ENCODE measurements around the gene KIF7. TPM values are rescaled to one million over a fixed set of nuclear protein-coding genes. Genes with fewer than 3 reads are reported as not detected.

The KIF7 gene
- total RNA-seq, 1 experiment from 2014 or later = 42.1 TPM

- Histone ChIP-seq H3K27me3 (no peaks in the 10 kb centered on the region), H3K36me3 (peaks cover 62% of the 10 kb centered on the region), H3K4me3 (no peak overlapping the region), H3K9me3 (no peaks in the 10 kb centered on the region)
- DNase-seq = no peak
Observed at GRCh38 chr15:89632563-89633430, 22.5 kb downstream of the KIF7 start.

- H3K9me3 ChIP-seq = no peaks in the 10 kb centered on the region
- no peak overlapping the region for H3K4me3 ChIP-seq
- peaks cover 69% of the 10 kb centered on the region for H3K36me3 ChIP-seq
- H3K27me3 ChIP-seq = no peaks in the 10 kb centered on the region
- DNase-seq = no peak
Observed at GRCh38 chr15:89631902-89632264, 23.4 kb downstream of the KIF7 start.

DNA sequence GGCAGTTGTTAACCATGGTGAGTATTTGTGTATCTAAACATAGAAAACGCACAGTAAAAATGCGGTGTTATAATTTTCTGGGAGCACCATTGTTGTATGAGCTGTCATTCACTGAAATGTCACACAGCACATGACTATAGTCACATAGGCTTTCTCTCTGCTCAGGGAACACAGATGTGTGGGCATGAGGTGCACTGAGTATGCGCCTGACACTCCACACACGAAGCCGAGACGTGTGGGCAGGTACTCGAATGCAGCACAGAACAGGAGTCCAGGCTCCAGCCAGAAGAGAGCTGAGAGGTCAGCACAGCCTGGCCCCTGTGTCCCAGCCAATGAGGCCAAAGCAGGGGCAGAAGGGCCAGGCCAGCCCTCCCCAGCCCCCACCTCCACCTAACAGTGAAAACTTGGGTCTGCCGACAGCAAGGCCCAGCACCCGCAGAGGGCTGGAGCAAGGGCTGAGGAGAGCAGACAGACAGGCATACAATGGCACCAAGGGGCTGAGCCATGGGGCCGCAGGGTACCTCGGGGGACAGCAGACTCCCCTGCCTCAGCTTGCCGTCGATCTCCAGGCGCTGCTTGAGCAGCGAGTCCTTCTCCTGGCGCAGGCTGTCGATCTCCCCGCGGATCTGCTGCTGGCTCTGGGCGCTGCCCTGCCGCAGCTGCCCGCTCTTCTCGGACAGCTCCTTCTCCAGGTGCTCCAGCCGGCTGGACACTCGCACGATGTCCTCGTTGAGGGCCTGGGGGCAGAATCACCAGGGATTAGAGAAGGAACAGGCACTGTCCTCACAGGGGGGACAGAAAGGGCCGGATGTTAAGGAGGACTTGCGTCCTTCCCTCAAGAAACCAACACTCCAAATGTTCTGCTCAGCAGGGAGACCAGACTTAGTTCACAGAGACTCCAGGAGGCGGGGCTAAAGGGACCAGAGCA, 24.0 kb downstream of the KIF7 start:
- H3K36me3 ChIP-seq = peaks cover 75% of the 10 kb centered on the region
- no peaks in the 10 kb centered on the region for H3K9me3 ChIP-seq
- no peaks in the 10 kb centered on the region for H3K27me3 ChIP-seq
- H3K4me3 ChIP-seq = no peak overlapping the region
- DNase-seq = no peak

GRCh38 chr15:89630260-89630659, 25.0 kb downstream of the KIF7 start:
- H3K9me3 ChIP-seq = no peaks in the 10 kb centered on the region
- no peak overlapping the region for H3K4me3 ChIP-seq
- H3K27me3 ChIP-seq = no peaks in the 10 kb centered on the region
- H3K36me3 ChIP-seq = peaks cover 85% of the 10 kb centered on the region
- DNase-seq = no peak

GRCh38 chr15:89629829-89630228, 25.4 kb downstream of the KIF7 start:
- Histone ChIP-seq H3K4me3 (no peak overlapping the region), H3K9me3 (no peaks in the 10 kb centered on the region), H3K36me3 (peaks cover 89% of the 10 kb centered on the region), H3K27me3 (no peaks in the 10 kb centered on the region)
- no peak for DNase-seq

GRCh38 chr15:89628806-89629715, 26.2 kb downstream of the KIF7 start:
- H3K9me3 ChIP-seq = no peaks in the 10 kb centered on the region
- no peak overlapping the region for H3K4me3 ChIP-seq
- peaks cover 95% of the 10 kb centered on the region for H3K36me3 ChIP-seq
- DNase-seq = no peak
- no peaks in the 10 kb centered on the region for H3K27me3 ChIP-seq

DNA sequence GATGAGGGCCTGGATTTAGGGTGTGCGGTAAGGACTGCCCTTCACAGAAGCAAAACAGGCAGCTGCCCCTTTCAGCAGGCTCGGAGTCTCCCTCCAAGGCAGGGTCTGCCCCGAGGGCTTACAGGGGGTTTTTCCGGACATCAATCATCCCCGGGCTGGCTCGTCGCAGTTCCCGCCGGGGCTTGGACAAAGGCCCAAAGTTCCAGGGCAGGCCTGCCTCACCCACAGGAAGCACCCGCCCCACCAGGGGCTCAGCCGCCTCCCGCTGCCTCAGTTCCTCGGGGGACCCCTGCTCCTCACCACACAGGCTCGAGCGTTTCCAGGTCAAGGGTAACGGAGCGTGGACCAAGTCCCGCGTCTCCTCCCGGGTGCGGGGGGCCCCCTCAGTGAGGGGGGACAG, 27.0 kb downstream of the KIF7 start:
- Histone ChIP-seq H3K36me3 (peaks cover 95% of the 10 kb centered on the region), H3K4me3 (no peak overlapping the region), H3K9me3 (no peaks in the 10 kb centered on the region), H3K27me3 (no peaks in the 10 kb centered on the region)
- no peak for DNase-seq

DNA sequence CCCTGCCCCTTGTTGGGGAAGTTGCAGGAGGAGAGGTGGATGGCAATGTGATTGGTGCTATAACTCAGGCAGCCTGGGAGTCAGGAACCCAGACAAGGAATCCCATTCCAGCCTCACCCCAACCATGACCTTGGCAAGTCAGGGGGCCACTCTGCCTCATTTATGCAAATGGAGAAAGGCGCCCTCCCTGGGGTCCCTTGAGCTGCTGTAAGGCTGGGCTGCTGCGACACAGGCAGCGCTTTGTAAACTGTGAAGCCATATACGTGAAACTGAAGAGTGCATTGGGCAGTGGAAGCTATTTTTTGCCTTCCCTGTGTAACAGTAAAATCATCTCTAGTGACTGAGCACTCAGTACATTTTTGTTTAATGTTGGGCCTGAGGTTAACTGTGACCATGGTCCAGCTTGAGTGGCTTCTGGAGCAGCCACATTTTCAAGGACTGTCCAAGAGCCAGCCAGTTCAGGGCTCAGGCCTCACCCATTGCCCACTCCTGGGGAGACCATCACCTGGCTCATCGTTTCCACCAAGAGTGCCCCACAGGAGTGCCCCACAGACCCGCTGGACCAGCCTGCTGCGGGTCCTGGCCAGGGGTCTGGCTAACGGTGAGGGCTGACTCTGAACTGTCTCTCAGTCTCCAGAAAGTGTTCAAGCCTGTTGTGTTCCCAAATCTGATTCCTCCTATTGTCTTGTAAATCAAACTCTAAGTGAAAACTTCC, 27.9 kb downstream of the KIF7 start:
- no peaks in the 10 kb centered on the region for H3K27me3 ChIP-seq
- no peaks in the 10 kb centered on the region for H3K9me3 ChIP-seq
- no peak overlapping the region for H3K4me3 ChIP-seq
- DNase-seq = no peak
- peaks cover 96% of the 10 kb centered on the region for H3K36me3 ChIP-seq

- Histone ChIP-seq H3K27me3 (no peaks in the 10 kb centered on the region), H3K36me3 (peaks cover 95% of the 10 kb centered on the region), H3K9me3 (no peaks in the 10 kb centered on the region), H3K4me3 (no peak overlapping the region)
- DNase-seq = no peak
Observed at GRCh38 chr15:89625716-89626115, 29.6 kb downstream of the KIF7 start.

DNA sequence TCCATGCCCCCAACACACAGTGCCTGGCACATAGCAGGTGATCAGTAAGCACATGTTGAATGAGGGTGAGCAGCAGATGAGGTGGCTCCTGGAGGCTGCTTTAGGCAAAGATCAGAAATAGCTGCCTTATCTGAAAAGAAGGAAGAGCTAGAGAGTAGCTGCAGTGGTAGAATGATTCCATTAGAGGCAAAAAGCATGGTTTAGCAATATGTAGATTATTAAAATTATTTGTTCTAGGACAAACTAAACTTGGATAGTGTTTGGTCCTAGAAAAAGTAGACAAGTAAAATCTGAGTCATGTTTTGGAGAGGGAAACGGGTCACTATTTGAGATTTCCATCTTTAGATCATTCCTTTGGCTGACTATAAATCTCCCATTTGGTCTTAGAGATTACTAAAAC, 32.1 kb downstream of the KIF7 start:
- H3K36me3 ChIP-seq = peaks cover 97% of the 10 kb centered on the region
- no peak overlapping the region for H3K4me3 ChIP-seq
- H3K27me3 ChIP-seq = no peaks in the 10 kb centered on the region
- no peak for DNase-seq
- no peaks in the 10 kb centered on the region for H3K9me3 ChIP-seq

GRCh38 chr15:89621547-89621946, 33.7 kb downstream of the KIF7 start:
- Histone ChIP-seq H3K27me3 (no peaks in the 10 kb centered on the region), H3K9me3 (no peaks in the 10 kb centered on the region), H3K36me3 (peaks cover 96% of the 10 kb centered on the region), H3K4me3 (no peak overlapping the region)
- no peak for DNase-seq

DNA sequence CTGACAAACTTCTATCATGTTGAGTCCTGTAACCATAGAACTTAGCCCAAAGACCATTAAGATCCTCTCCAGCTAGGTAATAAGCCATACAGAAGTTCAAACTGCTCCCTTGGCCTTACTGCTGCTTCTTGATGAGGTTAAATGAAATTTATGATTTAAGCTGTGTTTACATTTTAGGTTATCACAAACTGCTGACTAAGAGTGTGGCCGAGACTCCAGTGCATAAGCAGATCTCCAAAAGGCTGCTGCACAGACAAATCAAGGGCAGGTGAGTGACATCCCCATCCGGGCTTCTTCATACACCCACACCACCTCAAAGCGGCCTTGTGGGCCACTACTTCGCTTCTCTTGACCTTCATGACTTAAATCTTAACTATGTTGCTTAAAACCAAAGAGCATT, 39.0 kb downstream of the KIF7 start:
- Histone ChIP-seq H3K36me3 (peaks cover 93% of the 10 kb centered on the region), H3K4me3 (no peak overlapping the region), H3K27me3 (no peaks in the 10 kb centered on the region), H3K9me3 (peaks cover 19% of the 10 kb centered on the region)
- DNase-seq = no peak

GRCh38 chr15:89615135-89615534, 40.1 kb downstream of the KIF7 start:
- no peak for DNase-seq
- no peak overlapping the region for H3K4me3 ChIP-seq
- H3K27me3 ChIP-seq = no peaks in the 10 kb centered on the region
- H3K36me3 ChIP-seq = peaks cover 93% of the 10 kb centered on the region
- peaks cover 27% of the 10 kb centered on the region for H3K9me3 ChIP-seq

- Histone ChIP-seq H3K4me3 (no peak overlapping the region), H3K9me3 (peaks cover 27% of the 10 kb centered on the region), H3K36me3 (peaks cover 93% of the 10 kb centered on the region), H3K27me3 (no peaks in the 10 kb centered on the region)
- DNase-seq = no peak
Observed at GRCh38 chr15:89614164-89614563, 41.1 kb downstream of the KIF7 start.

DNA sequence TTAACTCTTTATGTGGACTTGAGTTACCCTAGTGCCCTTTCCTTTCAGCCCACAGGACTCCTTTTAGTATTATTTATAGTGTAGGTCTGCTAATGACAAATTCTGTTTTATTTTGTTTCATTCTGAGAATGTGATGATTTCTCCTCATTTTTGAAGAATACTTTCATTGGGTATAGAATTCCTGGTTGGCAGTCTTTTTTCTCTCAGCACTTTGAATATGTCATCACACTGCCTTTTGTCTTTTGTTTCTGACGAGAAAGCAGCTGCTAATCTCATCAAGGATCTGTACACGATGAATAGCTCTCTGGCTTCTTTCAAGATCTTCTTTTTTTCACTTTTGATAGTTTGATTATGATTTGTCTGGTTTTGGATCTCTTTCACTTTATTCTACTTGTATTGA, 42.2 kb downstream of the KIF7 start:
- H3K4me3 ChIP-seq = no peak overlapping the region
- H3K27me3 ChIP-seq = no peaks in the 10 kb centered on the region
- no peak for DNase-seq
- peaks cover 27% of the 10 kb centered on the region for H3K9me3 ChIP-seq
- peaks cover 93% of the 10 kb centered on the region for H3K36me3 ChIP-seq

- no peak for DNase-seq
- peaks cover 94% of the 10 kb centered on the region for H3K36me3 ChIP-seq
- no peak overlapping the region for H3K4me3 ChIP-seq
- peaks cover 27% of the 10 kb centered on the region for H3K9me3 ChIP-seq
- H3K27me3 ChIP-seq = no peaks in the 10 kb centered on the region
Observed at GRCh38 chr15:89611317-89611716, 44.0 kb downstream of the KIF7 start.
